HG02798 (cell line): ENCODE measurements around the gene LRMDA.
A peak's percentile ranks its signal among the peaks of the same experiment; 100 is the strongest.

Source experiments
- ATAC-seq: cut with Tn5 transposase; IDR thresholded peaks from one replicate; pipeline ENCODE4 v1.9.1; 2021; ENCODE audit warnings: mild to moderate bottlenecking; ENCODE audit not compliant: unreplicated experiment, poor library complexity

The LRMDA gene

GRCh38 chr10:75527542-75527941, 96.1 kb downstream of the LRMDA start:
- no peak for ATAC-seq

GRCh38 chr10:75528392-75528791, 97.0 kb downstream of the LRMDA start:
- peak; percentile 50 for ATAC-seq

GRCh38 chr10:75530299-75530698, 98.9 kb downstream of the LRMDA start:
- ATAC-seq: no peak

GRCh38 chr10:75531571-75532031, 100.2 kb downstream of the LRMDA start:
- ATAC-seq: no peak

GRCh38 chr10:75532253-75532924, 101.0 kb downstream of the LRMDA start:
- ATAC-seq: no peak

- ATAC-seq: no peak
These were observed 106.7 kb downstream of the LRMDA start for GRCh38 chr10:75538144-75538543.

- no peak for ATAC-seq
These were observed 107.3 kb downstream of the LRMDA start for GRCh38 chr10:75538765-75539164.

GRCh38 chr10:75540357-75540966, 109.0 kb downstream of the LRMDA start:
- peak; percentile 54 for ATAC-seq

GRCh38 chr10:75540981-75541380, 109.6 kb downstream of the LRMDA start:
- no peak for ATAC-seq

- ATAC-seq: no peak
These were observed 110.0 kb downstream of the LRMDA start for GRCh38 chr10:75541411-75541810.

- ATAC-seq: no peak
These were observed 110.7 kb downstream of the LRMDA start for GRCh38 chr10:75542084-75542483.

- ATAC-seq: no peak
These were observed 111.5 kb downstream of the LRMDA start for GRCh38 chr10:75542906-75543305.

GRCh38 chr10:75544386-75544785, 113.0 kb downstream of the LRMDA start:
- ATAC-seq: peak; percentile 36

- ATAC-seq: no peak
These were observed 113.7 kb downstream of the LRMDA start for GRCh38 chr10:75544993-75545706.

GRCh38 chr10:75546004-75546403, 114.6 kb downstream of the LRMDA start:
- ATAC-seq: no peak

- ATAC-seq: peak; percentile 56
These were observed 116.2 kb downstream of the LRMDA start for GRCh38 chr10:75547391-75548298.

- no peak for ATAC-seq
These were observed 116.9 kb downstream of the LRMDA start for GRCh38 chr10:75548356-75548755.

- ATAC-seq: no peak
These were observed 118.8 kb downstream of the LRMDA start for GRCh38 chr10:75550191-75550590.

GRCh38 chr10:75552171-75552570, 120.7 kb downstream of the LRMDA start:
- ATAC-seq: no peak

GRCh38 chr10:75553550-75553949, 122.1 kb downstream of the LRMDA start:
- no peak for ATAC-seq
